GM12891 (cell line): ENCODE results near the gene COL26A1.

Source experiments
- POLR2A ChIP-seq: IDR thresholded peaks from 2 replicates; pipeline ENCODE4 v1.6.1; 2011; ENCODE audit warnings: low read depth, low read length, control low read depth
- POLR2AphosphoS5 ChIP-seq: IDR thresholded peaks from 2 replicates; pipeline ENCODE4 v1.6.1; 2011; ENCODE audit warnings: low read depth, low read length, control low read depth
- POU2F2 ChIP-seq: IDR thresholded peaks from 2 replicates; pipeline ENCODE4 v1.6.1; 2011; ENCODE audit warnings: low read depth, mild to moderate bottlenecking, control low read depth, low read length, moderate library complexity
- SPI1 ChIP-seq: IDR thresholded peaks from 2 replicates; pipeline ENCODE4 v1.6.1; 2011; ENCODE audit warnings: low read depth, low read length, control low read depth

DNA sequence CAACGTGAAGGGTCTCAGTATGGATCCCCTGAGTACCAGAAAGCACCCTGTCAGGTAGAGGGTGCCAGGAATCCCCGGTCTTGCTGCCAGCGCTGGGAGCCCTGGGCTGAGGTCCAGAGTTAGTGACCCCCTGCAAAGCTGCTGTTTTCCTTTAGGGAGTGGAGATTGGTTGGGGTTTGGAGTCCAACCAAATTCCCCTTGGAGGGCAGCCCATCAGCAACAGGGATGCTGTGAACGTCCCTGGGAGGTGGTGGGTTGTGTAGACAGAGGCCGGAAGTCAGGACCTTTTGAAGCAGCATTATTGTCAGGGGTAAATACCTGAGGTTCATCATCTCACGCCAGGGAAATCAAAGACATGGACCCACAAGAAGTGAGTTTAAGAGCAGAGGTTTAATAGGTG, 104.2 kb downstream of the COL26A1 start:
- TF ChIP-seq POLR2A = no peak
- TF ChIP-seq POLR2AphosphoS5 = no peak
- TF ChIP-seq POU2F2 = no peak
- no peak for TF ChIP-seq SPI1
